Neural cell (in vitro differentiated cells): ENCODE data around the gene MYH2.

Experiments used
- EP300 ChIP-seq: fragments of 450-650 bp; conservative IDR thresholded peaks from 2 replicates; pipeline ENCODE4 v1.6.1; 2014; ENCODE audit warnings: antibody characterized with exemption, mild to moderate bottlenecking, moderate library complexity; ENCODE audit not compliant: poor library complexity, severe bottlenecking
- EZH2 ChIP-seq: fragments of 200-600, 300-800 bp; shearing (Covaris generic), sonication (generic); IDR thresholded peaks from 2 replicates; pipeline ENCODE4 v1.6.1; 2014; ENCODE audit warnings: antibody characterized with exemption, low read length, borderline replicate concordance, mild to moderate bottlenecking; ENCODE audit not compliant: insufficient read depth, poor library complexity, severe bottlenecking
- MXI1 ChIP-seq: fragments of 450-650 bp; conservative IDR thresholded peaks from 2 replicates; pipeline ENCODE4 v1.6.1; 2014; ENCODE audit warnings: antibody characterized with exemption, mild to moderate bottlenecking; ENCODE audit not compliant: poor library complexity, severe bottlenecking
- POLR2AphosphoS5 ChIP-seq: IDR thresholded peaks from 2 replicates; pipeline ENCODE4 v1.6.1; 2012
- RAD21 ChIP-seq: fragments of 450-650 bp; conservative IDR thresholded peaks from 2 replicates; pipeline ENCODE4 v1.6.1; 2014; ENCODE audit warnings: antibody characterized with exemption, mild to moderate bottlenecking, moderate library complexity
- SMC3 ChIP-seq: fragments of 450-650 bp; conservative IDR thresholded peaks from 2 replicates; pipeline ENCODE4 v1.6.1; 2014; ENCODE audit warnings: antibody characterized with exemption, mild to moderate bottlenecking, moderate library complexity; ENCODE audit not compliant: poor library complexity
- TAF1 ChIP-seq: IDR thresholded peaks from 2 replicates; pipeline ENCODE4 v1.6.1; 2012; ENCODE audit warnings: low read depth
- TF ChIP-seq, protein P1 (sequence below): fragments of 450-650 bp; IDR thresholded peaks from 2 replicates; pipeline ENCODE4 v1.5.1; 2014; ENCODE audit warnings: antibody characterized with exemption, mild to moderate bottlenecking, moderate library complexity; ENCODE audit not compliant: poor library complexity, severe bottlenecking
- TF ChIP-seq, protein P2 (sequence below): IDR thresholded peaks from 2 replicates; pipeline ENCODE4 v1.6.1; 2012; ENCODE audit warnings: borderline replicate concordance

DNA sequence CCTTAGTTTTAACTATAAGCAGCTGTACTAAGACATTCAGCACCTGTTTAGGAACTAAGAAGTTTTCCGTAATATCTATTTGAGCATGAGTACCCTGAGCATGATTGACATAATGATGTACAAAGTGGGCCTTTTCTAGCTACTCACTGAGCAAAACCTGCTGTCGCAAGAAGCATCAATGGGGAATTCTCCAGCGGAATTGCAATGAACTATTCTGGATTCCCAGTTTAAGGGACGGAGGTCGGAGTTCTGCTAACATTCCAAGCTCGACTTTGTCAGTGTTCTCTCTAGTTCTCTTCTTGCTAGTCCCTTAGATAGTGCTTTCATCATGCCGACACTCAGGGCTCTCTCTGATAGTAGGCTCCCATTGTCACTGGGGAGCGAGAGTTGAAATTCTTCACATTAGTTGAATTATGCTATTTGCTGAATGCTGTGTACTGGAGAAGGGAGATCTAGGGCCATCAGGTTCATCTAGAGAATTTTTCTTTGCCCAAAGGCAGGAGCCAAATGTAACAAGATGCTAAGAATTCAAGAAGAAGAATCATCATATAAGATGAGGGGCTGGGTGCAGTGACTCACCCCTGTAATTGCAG lies 40.2 kb upstream of the MYH2 start:
- TF ChIP-seq, protein P1, sequence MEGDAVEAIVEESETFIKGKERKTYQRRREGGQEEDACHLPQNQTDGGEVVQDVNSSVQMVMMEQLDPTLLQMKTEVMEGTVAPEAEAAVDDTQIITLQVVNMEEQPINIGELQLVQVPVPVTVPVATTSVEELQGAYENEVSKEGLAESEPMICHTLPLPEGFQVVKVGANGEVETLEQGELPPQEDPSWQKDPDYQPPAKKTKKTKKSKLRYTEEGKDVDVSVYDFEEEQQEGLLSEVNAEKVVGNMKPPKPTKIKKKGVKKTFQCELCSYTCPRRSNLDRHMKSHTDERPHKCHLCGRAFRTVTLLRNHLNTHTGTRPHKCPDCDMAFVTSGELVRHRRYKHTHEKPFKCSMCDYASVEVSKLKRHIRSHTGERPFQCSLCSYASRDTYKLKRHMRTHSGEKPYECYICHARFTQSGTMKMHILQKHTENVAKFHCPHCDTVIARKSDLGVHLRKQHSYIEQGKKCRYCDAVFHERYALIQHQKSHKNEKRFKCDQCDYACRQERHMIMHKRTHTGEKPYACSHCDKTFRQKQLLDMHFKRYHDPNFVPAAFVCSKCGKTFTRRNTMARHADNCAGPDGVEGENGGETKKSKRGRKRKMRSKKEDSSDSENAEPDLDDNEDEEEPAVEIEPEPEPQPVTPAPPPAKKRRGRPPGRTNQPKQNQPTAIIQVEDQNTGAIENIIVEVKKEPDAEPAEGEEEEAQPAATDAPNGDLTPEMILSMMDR: no peak
- TF ChIP-seq TAF1 (no peak), POLR2AphosphoS5 (no peak), MXI1 (no peak), EP300 (no peak), EZH2 (no peak), RAD21 (no peak), SMC3 (no peak)
- TF ChIP-seq, protein P2, sequence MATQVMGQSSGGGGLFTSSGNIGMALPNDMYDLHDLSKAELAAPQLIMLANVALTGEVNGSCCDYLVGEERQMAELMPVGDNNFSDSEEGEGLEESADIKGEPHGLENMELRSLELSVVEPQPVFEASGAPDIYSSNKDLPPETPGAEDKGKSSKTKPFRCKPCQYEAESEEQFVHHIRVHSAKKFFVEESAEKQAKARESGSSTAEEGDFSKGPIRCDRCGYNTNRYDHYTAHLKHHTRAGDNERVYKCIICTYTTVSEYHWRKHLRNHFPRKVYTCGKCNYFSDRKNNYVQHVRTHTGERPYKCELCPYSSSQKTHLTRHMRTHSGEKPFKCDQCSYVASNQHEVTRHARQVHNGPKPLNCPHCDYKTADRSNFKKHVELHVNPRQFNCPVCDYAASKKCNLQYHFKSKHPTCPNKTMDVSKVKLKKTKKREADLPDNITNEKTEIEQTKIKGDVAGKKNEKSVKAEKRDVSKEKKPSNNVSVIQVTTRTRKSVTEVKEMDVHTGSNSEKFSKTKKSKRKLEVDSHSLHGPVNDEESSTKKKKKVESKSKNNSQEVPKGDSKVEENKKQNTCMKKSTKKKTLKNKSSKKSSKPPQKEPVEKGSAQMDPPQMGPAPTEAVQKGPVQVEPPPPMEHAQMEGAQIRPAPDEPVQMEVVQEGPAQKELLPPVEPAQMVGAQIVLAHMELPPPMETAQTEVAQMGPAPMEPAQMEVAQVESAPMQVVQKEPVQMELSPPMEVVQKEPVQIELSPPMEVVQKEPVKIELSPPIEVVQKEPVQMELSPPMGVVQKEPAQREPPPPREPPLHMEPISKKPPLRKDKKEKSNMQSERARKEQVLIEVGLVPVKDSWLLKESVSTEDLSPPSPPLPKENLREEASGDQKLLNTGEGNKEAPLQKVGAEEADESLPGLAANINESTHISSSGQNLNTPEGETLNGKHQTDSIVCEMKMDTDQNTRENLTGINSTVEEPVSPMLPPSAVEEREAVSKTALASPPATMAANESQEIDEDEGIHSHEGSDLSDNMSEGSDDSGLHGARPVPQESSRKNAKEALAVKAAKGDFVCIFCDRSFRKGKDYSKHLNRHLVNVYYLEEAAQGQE: peak; percentile 90
